Lower leg skin (tissue), 4 donors: Measurements from ENCODE around the gene OTC. TPM values are rescaled to one million over a fixed set of nuclear protein-coding genes. Genes with fewer than 3 reads are reported as not detected.

Experiments used
- DNase-seq, 2 donors: peaks; one replicate each; pipeline ENCODE4 v3.0.0-alpha.2; 2019; ENCODE audit warnings: low spot score in 2 of 2
- H3K4me3 ChIP-seq: fragments of 200-600 bp; sonication (generic); 2 replicates; pipeline ENCODE4 v1.5.1; 2017; ENCODE audit warnings: mild to moderate bottlenecking, low read depth; ENCODE audit not compliant: poor library complexity, severe bottlenecking
- POLR2A ChIP-seq, 2 donors: fragments of 450-650 bp; IDR thresholded peaks; one replicate each; pipeline ENCODE4 v1.6.1; 2016 to 2017; ENCODE audit warnings: antibody characterized with exemption in 2 of 2, mild to moderate bottlenecking in 1 of 2, moderate library complexity in 1 of 2
- WGBS, 2 donors: methylation state at CpG; one replicate each; pipeline ENCODE4 v1.1.5; 2018; 5-methylcytosine and 5-hydroxymethylcytosine counted together
- intact Hi-C: fragments of 100-400 bp; cut with DNase I; formaldehyde crosslinking; loops from one replicate; pipeline ENCODE4 v1.15.0; 2023; ENCODE audit warnings: low total_unique reads
- total RNA-seq, 4 donors: library from RNA; depleted of rRNA; stranded (reverse); fragments of >200 nt; gene quantifications; one replicate each; pipeline ENCODE4 v1.1.0, GENCODE V29; 2016
- TF ChIP-seq, protein P1 (sequence below), 3 donors: fragments of 450-650 bp; IDR thresholded peaks; one replicate each; pipeline ENCODE4 v1.5.1; 2016; ENCODE audit warnings: antibody characterized with exemption in 3 of 3, mild to moderate bottlenecking in 3 of 3, moderate library complexity in 2 of 3

OTC gene
- total RNA-seq, 4 donors from 2014 or later = not detected

GRCh38 chrX:38435130-38435529 is 82.7 kb downstream of the OTC start:
- WGBS, 2 donors = 75 to 81% methylated on average over 1 of the region's 1 CpG
- DNase-seq = no peak
- intact Hi-C loops = no loop called here
- TF ChIP-seq POLR2A (IDR thresholded peaks at IDR 0.05) = no peak
- TF ChIP-seq, protein P1, sequence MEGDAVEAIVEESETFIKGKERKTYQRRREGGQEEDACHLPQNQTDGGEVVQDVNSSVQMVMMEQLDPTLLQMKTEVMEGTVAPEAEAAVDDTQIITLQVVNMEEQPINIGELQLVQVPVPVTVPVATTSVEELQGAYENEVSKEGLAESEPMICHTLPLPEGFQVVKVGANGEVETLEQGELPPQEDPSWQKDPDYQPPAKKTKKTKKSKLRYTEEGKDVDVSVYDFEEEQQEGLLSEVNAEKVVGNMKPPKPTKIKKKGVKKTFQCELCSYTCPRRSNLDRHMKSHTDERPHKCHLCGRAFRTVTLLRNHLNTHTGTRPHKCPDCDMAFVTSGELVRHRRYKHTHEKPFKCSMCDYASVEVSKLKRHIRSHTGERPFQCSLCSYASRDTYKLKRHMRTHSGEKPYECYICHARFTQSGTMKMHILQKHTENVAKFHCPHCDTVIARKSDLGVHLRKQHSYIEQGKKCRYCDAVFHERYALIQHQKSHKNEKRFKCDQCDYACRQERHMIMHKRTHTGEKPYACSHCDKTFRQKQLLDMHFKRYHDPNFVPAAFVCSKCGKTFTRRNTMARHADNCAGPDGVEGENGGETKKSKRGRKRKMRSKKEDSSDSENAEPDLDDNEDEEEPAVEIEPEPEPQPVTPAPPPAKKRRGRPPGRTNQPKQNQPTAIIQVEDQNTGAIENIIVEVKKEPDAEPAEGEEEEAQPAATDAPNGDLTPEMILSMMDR (IDR thresholded peaks at IDR 0.05) = no peak
- no peak overlapping the region for H3K4me3 ChIP-seq

DNA sequence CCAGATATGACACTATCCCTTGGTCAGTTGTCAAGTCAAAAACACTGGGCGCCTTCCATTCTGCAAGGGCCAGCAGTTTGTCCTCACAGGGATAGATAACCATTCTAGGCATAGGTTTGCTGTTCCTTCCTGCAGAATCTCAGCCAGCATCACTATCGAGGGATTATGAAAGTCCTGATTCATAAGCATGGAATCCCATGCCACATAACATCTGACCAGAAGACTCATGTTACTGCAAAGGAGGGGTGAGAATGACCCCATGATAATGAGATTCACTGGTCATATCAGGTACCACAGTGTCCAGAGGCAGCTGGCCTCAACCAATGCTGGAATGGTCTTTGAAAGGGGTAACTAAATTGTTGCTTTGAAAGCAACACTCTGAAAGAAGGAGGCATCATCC is 84.7 kb downstream of the OTC start:
- H3K4me3 ChIP-seq = no peak overlapping the region
- intact Hi-C loops = no loop called here
- DNase-seq = no peak
- TF ChIP-seq, protein P1 (IDR thresholded peaks at IDR 0.05) = no peak
- TF ChIP-seq POLR2A (IDR thresholded peaks at IDR 0.05) = no peak
- 59% methylated on average over 2 of the region's 2 CpGs; no CpG with 5 or more reads in 1 of the 2 donors for WGBS, 2 donors

GRCh38 chrX:38438321-38438720 is 85.9 kb downstream of the OTC start:
- WGBS, 2 donors = 62 to 74% methylated on average over 5 of the region's 5 CpGs
- no peak for TF ChIP-seq POLR2A (IDR thresholded peaks at IDR 0.05)
- TF ChIP-seq, protein P1 (IDR thresholded peaks at IDR 0.05) = no peak
- intact Hi-C loops = no loop called here
- H3K4me3 ChIP-seq = no peak overlapping the region
- no peak for DNase-seq

DNA sequence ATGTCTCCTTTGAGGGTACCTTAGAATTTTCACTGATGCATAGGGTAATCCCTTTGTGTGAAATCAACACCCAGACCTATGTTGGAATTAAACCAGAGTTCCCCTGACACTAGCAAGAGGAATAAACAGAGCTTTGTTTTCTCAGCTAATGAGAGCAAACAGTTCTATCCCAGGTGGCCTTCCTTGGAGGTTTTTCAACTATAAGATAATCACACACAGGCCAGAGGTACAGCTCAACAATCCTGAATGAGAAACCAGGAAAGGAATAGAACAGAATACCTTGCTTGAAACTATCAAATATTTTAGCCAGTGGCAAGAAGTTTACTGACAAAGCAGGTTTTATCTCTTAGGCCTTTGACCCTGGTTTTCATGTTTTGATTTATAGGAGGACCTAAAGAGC is 100.2 kb downstream of the OTC start:
- no peak overlapping the region for H3K4me3 ChIP-seq
- intact Hi-C loops = no loop called here
- no peak for DNase-seq
- no peak for TF ChIP-seq POLR2A (IDR thresholded peaks at IDR 0.05)
- TF ChIP-seq, protein P1 (IDR thresholded peaks at IDR 0.05) = no peak

DNA sequence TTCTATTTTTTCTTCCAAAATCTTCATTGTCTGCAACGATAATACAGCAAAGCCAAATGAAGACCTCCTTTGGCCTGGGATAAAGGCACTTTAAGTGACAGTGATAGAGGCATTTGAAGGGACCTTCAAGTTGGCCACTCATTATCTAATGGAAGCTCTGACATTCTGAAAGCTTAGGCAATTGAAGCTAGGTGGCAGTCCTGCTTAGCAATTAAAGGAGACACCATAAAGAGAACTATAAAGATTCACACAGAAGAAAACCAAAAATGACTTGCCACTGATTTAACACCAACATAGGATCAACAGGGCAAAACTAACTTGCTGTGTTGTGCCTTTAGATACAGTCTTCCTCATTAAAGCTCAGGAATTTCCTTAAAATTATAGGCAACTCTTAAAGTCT is 105.7 kb downstream of the OTC start:
- no peak for DNase-seq
- WGBS, 2 donors = 85 to 93% methylated on average over 1 of the region's 1 CpG
- no peak for TF ChIP-seq POLR2A (IDR thresholded peaks at IDR 0.05)
- TF ChIP-seq, protein P1 (IDR thresholded peaks at IDR 0.05) = no peak
- no peak overlapping the region for H3K4me3 ChIP-seq
- intact Hi-C loops = no loop called here

GRCh38 chrX:38462257-38462656 is 109.9 kb downstream of the OTC start:
- DNase-seq = no peak
- intact Hi-C loops = no loop called here
- TF ChIP-seq, protein P1 (IDR thresholded peaks at IDR 0.05) = no peak
- no peak for TF ChIP-seq POLR2A (IDR thresholded peaks at IDR 0.05)

More at GRCh38 chrX:38462257-38462656, 109.9 kb downstream of the OTC start:
- no peak overlapping the region for H3K4me3 ChIP-seq
